Endothelial cell (in vitro differentiated cells): ENCODE data around the gene ADAT2. TPM values are rescaled to one million over a fixed set of nuclear protein-coding genes. Genes with fewer than 3 reads are reported as not detected.

Experiments
- DNase-seq: peaks from one replicate; pipeline ENCODE4 v3.0.0; 2021; ENCODE audit warnings: low spot score
- H3K27ac Mint-ChIP-seq: one replicate; pipeline ENCODE4 v1.8.0; 2021; ENCODE audit warnings: mixed read lengths, inconsistent platforms; ENCODE audit not compliant: unreplicated experiment
- H3K27me3 Mint-ChIP-seq: one replicate; pipeline ENCODE4 v1.8.0; 2021; ENCODE audit warnings: mild to moderate bottlenecking, moderate library complexity, mixed read lengths, inconsistent platforms; ENCODE audit not compliant: unreplicated experiment
- H3K36me3 Mint-ChIP-seq: one replicate; pipeline ENCODE4 v1.8.0; 2021; ENCODE audit warnings: mild to moderate bottlenecking, low read depth, mixed read lengths, inconsistent platforms; ENCODE audit not compliant: unreplicated experiment
- H3K4me1 Mint-ChIP-seq: one replicate; pipeline ENCODE4 v1.8.0; 2021; ENCODE audit warnings: mild to moderate bottlenecking, mixed read lengths, inconsistent platforms; ENCODE audit not compliant: unreplicated experiment
- H3K4me3 Mint-ChIP-seq: one replicate; pipeline ENCODE4 v1.8.0; 2021; ENCODE audit warnings: mild to moderate bottlenecking, mixed read lengths, inconsistent platforms; ENCODE audit not compliant: unreplicated experiment
- H3K9me3 Mint-ChIP-seq: one replicate; pipeline ENCODE4 v1.8.0; 2021; ENCODE audit warnings: mixed read lengths, inconsistent platforms; ENCODE audit not compliant: unreplicated experiment
- CTCF ChIP-seq: fragments of 200-600 bp; sonication (generic); IDR thresholded peaks from one replicate; pipeline ENCODE4 v1.5.0; 2021; ENCODE audit warnings: antibody characterized with exemption; ENCODE audit not compliant: unreplicated experiment
- total RNA-seq: library from RNA; stranded (reverse); fragmentation: NEBNext Ultra II Directional; extraction: Animal tissue kit (Norgen Biotek cat#: 25700); gene quantifications from one replicate; pipeline ENCODE4 v1.2.1, GENCODE V29; 2021; ENCODE audit not compliant: unreplicated experiment

Gene ADAT2
- total RNA-seq, 1 donor from 2014 or later = 10.0 TPM

GRCh38 chr6:143375022-143375585 lies 75.4 kb downstream of the ADAT2 start:
- TF ChIP-seq CTCF = no peak
- Mint-ChIP-seq H3K27ac (no peak overlapping the region), H3K27me3 (no peaks in the 10 kb centered on the region), H3K4me1 (no peaks in the 10 kb centered on the region), H3K4me3 (no peak overlapping the region), H3K36me3 (no peaks in the 10 kb centered on the region), H3K9me3 (no peaks in the 10 kb centered on the region)
- no peak for DNase-seq

- Mint-ChIP-seq H3K4me1 (no peaks in the 10 kb centered on the region), H3K9me3 (no peaks in the 10 kb centered on the region), H3K4me3 (no peak overlapping the region), H3K27me3 (no peaks in the 10 kb centered on the region), H3K36me3 (no peaks in the 10 kb centered on the region), H3K27ac (no peak overlapping the region)
- no peak for TF ChIP-seq CTCF
- DNase-seq = no peak
Measured at GRCh38 chr6:143374014-143374413, 76.5 kb downstream of the ADAT2 start.

Other genes starting within 250 kb of the ADAT2 start
- 16.3 TPM for gene PEX3, start 110 bp upstream of the ADAT2 start, total RNA-seq
- gene FUCA2, start 61.0 kb upstream of the ADAT2 start, total RNA-seq = 31.0 TPM
- gene PHACTR2, start 227.3 kb upstream of the ADAT2 start, total RNA-seq = 181 TPM